Stimulated activated CD4-positive, alpha-beta T cell treated with anti-CD3 and anti-CD28 coated beads, Interleukin-1b, Interleukin-23, amount 100 ng/mL, for 1 hour (primary cell): Measurements from ENCODE around the gene CDK2AP2.
"Not testable (repeated sequence)": the region's sequence is repeated elsewhere in the genome, so short reads cannot be mapped to it uniquely, and the experiment has no call there.

Source experiments
- DNase-seq, 2 donors: peaks; one replicate each; pipeline ENCODE4 v3.0.0-alpha.2; 2020; ENCODE audit warnings: low read depth in 2 of 2

CDK2AP2 gene

DNA sequence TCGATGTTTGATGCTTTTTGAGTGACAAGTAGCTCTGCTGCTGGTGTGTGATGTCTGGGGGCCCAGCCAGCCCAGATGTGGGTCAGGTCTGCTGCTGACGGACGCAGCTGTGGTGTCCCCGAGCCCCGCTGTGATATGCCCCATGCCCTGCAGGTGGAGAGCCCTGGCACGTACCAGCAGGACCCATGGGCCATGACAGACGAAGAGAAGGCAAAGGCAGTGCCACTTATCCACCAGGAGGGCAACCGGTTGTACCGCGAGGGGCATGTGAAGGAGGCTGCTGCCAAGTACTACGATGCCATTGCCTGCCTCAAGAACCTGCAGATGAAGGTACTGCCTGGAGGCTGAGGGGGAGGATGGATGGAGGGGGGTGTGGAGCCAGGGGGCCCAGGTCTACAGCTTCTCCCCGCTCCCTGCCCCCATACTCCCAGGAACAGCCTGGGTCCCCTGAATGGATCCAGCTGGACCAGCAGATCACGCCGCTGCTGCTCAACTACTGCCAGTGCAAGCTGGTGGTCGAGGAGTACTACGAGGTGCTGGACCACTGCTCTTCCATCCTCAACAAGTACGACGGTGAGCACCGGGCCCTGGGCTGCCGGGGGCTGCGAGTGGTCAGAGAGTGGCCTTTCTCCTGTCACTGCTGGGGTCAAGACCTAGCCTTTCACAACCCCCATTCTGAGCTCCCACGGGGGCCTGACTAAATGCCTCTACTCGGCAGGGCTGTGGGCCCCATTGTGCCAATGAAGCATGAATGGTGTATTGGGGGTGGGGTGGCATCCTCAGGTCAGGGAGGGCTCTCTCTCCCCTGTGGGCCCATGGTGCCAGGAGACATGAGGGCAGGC is 17.9 kb downstream of the CDK2AP2 start:
- DNase-seq, result no peak

GRCh38 chr11:67489203-67489884 is 18.6 kb downstream of the CDK2AP2 start:
- DNase-seq, result no peak

GRCh38 chr11:67486481-67487195 is 21.3 kb downstream of the CDK2AP2 start:
- DNase-seq, result no peak

GRCh38 chr11:67485873-67486361 is 22.0 kb downstream of the CDK2AP2 start:
- DNase-seq, result not testable (repeated sequence)

DNA sequence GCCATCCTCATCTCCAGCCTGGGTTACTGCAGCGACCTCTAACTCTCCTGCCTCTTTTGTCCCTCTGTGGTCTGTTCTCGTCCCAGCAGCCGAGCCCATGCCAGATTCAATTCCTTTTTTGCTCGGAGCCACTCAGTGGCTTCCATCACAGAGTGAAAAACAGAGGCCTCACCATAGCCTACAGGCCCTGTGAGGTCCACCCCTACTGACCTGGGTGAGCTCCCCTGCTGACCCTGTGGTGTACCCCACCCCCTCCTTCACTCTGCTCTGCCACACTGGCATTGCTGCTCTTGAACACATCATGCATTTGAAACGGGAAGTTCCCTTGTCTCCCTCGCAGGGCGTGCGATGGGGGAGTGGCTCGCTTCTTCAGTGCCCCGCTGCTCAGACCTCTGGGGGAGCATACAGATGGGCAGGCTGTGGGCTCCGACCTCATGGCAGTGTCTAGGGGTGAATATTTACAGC is 23.1 kb downstream of the CDK2AP2 start:
- no peak for DNase-seq

DNA sequence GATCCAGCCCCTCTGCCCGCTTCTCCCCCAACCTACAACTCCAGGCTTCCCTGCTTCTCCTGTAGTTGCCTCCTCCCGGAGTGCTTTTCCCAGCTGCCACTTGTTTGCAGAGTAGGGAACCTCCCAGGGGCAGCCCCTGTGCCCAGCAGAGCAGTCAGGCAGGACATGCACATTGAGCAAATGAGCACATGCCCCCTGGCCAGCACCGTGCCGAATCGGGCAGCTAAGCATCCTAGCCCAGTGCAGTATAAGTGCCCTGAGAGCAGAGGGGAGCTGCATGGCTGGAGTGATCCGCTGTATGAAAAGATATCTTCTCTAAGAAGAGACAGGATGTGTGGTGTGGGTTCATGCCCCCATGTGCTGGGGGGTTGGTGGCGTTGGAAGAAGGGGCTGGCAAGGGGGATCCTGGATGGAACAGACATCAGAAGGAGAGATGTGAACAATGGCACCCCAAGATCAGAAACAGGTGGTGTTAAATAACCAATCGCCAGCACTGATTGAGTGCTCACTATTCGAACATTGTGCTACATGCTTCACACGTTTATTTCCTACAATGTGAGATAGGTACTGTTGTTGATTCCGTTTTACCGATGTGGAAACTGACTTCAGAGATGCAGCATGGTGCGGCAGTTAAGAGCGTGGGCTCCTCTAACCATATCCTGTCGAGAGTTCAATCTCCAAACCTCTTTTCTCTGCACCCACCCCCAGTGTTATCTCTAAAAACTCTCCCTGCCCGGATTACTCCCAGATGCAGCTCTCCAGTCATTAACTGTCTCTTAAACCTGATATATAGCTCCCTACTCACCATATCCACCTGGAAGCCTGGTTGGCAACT is 23.9 kb downstream of the CDK2AP2 start:
- no peak for DNase-seq

DNA sequence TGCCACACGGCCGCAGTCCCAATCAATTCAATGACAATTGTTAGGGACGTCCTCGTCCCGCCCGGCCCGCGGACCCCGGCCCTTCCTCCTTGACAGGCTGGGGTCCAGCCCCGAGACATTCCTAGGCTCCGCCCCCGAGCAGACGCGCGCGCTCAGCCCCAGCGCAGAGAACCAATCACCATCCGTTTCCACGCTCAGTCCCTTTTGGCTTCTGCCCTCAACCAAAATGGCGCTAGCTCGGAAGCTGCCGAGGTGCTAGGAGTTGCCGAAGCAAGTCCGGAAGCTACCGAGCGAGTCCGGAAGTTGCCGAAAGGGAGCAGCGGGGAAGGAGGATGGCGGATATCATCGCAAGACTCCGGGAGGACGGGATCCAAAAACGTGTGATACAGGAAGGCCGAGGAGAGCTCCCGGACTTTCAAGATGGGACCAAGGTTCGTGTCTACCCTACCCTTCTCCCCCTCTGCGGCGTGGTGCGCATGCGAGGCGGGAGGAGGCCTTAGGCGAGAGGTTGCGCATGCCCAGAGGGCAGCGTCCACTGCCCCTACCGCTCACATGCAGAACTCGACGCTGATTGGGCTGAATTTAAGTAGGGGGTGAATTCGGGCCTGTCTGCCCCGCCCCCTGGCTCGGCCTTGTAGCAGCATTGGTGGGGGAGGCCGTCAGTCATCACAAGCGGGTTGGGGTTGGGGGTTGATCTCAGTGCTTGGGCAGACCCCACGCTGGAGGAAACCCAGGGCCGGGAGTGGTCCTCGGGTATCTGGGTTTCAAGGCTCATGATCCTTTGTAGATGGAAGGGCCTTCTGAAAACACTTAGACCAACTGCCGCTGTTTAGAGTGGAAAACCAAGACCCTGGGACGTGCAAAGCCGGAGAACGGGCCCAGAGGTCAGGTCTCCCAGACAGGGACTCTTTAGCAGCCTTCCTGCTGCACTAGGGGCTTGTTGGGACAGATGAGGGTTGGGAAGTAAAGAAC is 24.8 kb downstream of the CDK2AP2 start, which contains the start of gene AIP:
Gene AIP (plus strand): TSS at position 200 of the 972 bp plus-strand sequence. CDS start 133 bp downstream, at position 333.
- DNase-seq, result peak; percentile 90 to 93

DNA sequence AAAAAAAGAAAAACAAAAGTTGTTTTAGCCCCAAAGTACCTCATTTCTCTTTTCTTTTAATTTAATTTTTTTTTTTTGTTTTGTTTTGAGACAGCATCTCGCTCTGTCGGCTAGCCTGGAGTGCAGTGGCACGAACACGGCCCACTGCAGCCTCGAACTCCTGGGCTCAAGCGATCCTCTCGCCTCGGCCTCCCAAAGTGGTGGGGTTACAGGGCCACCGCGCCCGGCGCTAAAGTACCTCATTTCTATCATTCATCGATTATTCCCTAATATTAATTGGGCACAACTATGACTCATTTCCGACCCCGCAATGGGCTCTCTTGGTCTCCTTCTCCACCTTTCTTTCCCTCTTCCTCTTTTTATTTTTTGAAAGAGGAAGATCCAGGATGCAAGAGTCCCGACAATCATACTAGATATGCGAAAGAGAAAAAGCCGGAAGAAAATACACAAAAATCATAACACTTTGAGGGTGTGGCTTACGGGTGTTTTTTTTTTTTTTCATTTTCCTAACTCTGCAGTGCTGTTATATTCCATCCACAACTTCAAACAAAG is 25.6 kb downstream of the CDK2AP2 start:
- DNase-seq, result no peak

DNA sequence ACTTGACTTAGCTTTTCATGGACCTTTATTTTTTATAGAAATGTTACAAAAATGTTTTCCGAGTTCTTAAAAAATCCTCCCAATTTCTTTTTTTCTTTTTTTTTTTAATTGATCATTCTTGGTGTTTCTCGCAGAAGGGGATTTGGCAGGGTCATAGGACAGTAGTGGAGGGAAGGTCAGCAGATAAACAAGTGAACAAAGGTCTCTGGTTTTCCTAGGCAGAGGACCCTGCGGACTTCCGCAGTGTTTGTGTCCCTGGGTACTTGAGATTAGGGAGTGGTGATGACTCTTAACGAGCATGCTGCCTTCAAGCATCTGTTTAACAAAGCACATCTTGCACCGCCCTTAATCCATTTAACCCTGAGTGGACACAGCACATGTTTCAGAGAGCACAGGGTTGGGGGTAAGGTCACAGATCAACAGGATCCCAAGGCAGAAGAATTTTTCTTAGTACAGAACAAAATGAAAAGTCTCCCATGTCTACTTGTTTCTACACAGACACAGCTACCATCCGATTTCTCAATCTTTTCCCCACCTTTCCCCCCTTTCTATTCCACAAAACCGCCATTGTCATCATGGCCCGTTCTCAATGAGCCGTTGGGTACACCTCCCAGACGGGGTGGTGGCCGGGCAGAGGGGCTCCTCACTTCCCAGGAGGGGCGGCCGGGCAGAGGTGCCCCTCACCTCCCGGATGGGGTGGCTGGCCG is 30.5 kb downstream of the CDK2AP2 start:
- DNase-seq, result not testable (repeated sequence)

GRCh38 chr11:67476692-67477091 is 31.3 kb downstream of the CDK2AP2 start:
- not testable (repeated sequence) for DNase-seq

DNA sequence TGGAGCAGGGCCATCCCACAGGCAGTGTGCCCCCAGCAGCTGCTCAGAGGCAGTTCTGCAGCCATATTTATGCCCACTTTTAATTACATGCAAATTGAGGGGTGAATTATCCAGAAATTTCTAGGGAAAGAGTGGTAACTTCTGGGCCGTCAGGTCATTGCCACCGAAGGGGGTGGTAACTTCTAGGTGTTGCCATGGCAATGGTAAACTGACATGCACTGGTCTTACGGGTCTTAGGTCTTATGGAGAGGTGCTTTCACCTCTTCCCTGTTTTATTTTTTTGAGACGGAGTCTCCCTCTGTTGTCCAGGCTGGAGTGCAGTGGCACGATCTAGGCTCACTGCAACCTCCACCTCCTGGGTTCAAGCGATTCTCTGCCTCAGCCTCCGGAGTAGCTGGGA is 35.1 kb downstream of the CDK2AP2 start:
- DNase-seq, result no peak

GRCh38 chr11:67470337-67471002 is 37.5 kb downstream of the CDK2AP2 start:
- no peak for DNase-seq

DNA sequence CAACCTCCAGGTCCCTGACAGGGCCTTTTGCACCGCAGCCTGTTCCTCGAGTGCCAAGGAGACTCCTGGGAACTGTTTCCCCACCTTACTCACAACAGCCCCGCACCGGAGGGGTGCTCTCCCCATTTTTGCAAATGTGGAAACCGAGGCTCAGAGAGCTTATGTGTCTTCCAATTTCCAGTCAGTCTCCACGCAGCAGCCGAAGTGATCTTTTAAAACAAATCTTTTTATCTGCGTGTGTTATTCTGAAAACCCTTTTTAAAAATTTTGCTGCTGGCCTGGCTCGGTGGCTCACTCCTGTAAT is 38.5 kb downstream of the CDK2AP2 start:
- DNase-seq, result no peak

DNA sequence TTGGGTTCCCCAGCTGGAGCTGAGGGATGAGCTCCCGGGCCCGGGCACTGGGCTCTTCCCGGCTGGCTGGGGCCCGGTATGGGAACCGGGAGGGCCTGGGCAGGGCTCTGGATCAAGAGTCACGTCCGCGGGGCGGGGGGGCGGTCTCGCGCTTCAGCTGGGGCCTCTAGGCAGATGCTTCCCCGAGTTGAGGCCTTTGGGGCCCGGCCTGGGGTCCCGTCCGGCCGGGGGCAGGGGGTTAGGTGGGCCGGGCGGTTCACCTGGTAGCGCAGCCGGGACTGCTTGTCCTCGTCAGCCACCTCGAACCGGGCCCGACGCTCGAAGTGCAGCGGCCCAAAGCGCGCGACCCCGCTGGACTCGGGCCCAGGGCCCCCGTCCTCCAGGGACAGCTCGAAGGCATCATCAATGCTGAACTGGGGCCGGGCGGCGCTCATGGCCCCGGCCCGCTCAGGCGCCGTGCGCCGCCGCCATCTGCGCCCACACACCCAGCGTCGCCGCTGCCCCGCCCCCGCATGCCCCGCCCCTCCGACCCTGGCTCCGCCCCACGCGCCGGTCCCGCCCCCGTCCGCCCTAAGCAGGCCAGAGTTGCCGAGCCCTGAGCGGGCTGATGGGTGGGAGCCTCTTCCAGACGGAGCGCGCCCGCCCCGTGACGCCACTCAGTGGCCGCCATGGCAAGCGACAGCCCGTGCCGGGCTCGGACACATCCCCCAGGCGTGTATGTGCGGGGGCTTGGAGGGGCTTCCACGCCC is 39.0 kb downstream of the CDK2AP2 start, which contains the start of gene TMEM134:
Gene TMEM134 (minus strand): TSS at position 493 of the 749 bp plus-strand sequence. CDS start 59 bp downstream, at position 434.
- peak; percentile 87 to 91 for DNase-seq

- DNase-seq, result no peak
Measured at GRCh38 chr11:67468456-67468758, 39.6 kb downstream of the CDK2AP2 start.

- DNase-seq, result no peak
Measured at GRCh38 chr11:67468056-67468455, 39.9 kb downstream of the CDK2AP2 start.

DNA sequence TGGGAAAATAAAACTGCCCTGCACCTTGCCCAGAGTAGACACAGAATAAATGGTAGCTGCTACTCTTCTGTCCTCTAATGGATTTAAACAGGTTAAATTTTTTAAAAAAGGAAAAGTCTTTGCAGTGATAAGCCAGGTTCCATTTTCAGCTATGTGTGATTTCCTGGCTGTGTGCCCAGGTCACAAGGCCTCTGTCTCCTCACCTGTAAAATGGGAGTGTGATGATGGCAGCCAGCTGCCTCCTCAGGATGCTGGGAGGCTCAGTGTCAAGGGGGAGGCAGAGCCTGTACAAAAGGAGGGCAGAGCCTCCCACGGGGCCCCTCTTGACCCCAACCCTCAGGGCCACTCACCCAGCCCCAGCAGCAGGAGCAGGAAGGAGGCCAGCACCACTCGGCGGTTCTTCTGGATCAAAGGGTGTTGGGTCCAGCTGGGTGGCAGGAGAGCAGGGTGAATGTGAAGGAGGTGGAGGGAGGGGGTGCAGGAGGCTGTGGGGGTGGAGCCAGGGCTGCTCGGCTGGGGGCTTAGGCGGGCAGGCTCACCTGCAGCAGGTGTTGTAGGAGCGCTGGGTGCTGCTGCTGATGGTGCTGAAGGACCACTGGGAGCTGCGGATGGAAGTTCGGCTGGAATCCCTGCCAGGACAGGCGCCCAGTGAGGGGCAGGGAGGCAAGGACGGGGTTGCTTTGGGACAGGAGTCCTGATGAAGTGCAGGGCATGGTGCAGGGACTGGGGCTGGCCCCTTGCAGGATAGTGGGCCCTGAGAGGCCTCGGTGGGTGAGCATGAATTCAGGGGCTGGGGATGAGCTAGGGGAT is 40.8 kb downstream of the CDK2AP2 start:
- DNase-seq, result no peak
